ENCODE measurements around the gene LHFPL6.

Gene LHFPL6

GRCh38 chr13:39410096-39410901 lies 192.7 kb downstream of the LHFPL6 start:
- DNase-seq = no peak

GRCh38 chr13:39408512-39408911 lies 194.5 kb downstream of the LHFPL6 start:
- no peak for DNase-seq

GRCh38 chr13:39407786-39408185 lies 195.2 kb downstream of the LHFPL6 start:
- no peak for DNase-seq

- no peak for DNase-seq
Observed at GRCh38 chr13:39407138-39407537, 195.9 kb downstream of the LHFPL6 start.

- no peak for DNase-seq
Observed at GRCh38 chr13:39406688-39407087, 196.3 kb downstream of the LHFPL6 start.

GRCh38 chr13:39405596-39406205 lies 197.3 kb downstream of the LHFPL6 start:
- DNase-seq = no peak

GRCh38 chr13:39405107-39405506 lies 197.9 kb downstream of the LHFPL6 start:
- no peak for DNase-seq

GRCh38 chr13:39403106-39403505 lies 199.9 kb downstream of the LHFPL6 start:
- DNase-seq = no peak

GRCh38 chr13:39402221-39402970 lies 200.6 kb downstream of the LHFPL6 start:
- DNase-seq = no peak

- no peak for DNase-seq
Observed at GRCh38 chr13:39401756-39402155, 201.2 kb downstream of the LHFPL6 start.

GRCh38 chr13:39401046-39401705 lies 201.8 kb downstream of the LHFPL6 start:
- no peak for DNase-seq

- no peak for DNase-seq
Observed at GRCh38 chr13:39399102-39399501, 203.9 kb downstream of the LHFPL6 start.

GRCh38 chr13:39397896-39398265 lies 205.1 kb downstream of the LHFPL6 start:
- DNase-seq = no peak

GRCh38 chr13:39397226-39397895 lies 205.6 kb downstream of the LHFPL6 start:
- DNase-seq = no peak

- DNase-seq = no peak
Observed at GRCh38 chr13:39394796-39395678, 208.0 kb downstream of the LHFPL6 start.

GRCh38 chr13:39391761-39392160 lies 211.2 kb downstream of the LHFPL6 start:
- DNase-seq = no peak

GRCh38 chr13:39389013-39389412 lies 214.0 kb downstream of the LHFPL6 start:
- no peak for DNase-seq

GRCh38 chr13:39385621-39386231 lies 217.3 kb downstream of the LHFPL6 start:
- DNase-seq = no peak

- DNase-seq = no peak
Observed at GRCh38 chr13:39385154-39385553, 217.8 kb downstream of the LHFPL6 start.

GRCh38 chr13:39381456-39381855 lies 221.5 kb downstream of the LHFPL6 start:
- DNase-seq = no peak

Measured in 8988T (cell line).